Measurements from ENCODE around the gene LTB4R.

Gene LTB4R

GRCh38 chr14:24317141-24317928, 6.0 kb downstream of the LTB4R start:
- no peaks in the 10 kb centered on the region for H3K9me3 ChIP-seq (ENCODE audit: severe bottlenecking)
- TF ChIP-seq CTCF (IDR thresholded peaks at IDR 0.05; ENCODE audit: low read depth, low read length): no peak
- H3K27ac ChIP-seq: no peak overlapping the region
- no peak for DNase-seq
- H3K27me3 ChIP-seq (ENCODE audit: insufficient read depth, low read depth, severe bottlenecking): no peaks in the 10 kb centered on the region
- no peak overlapping the region for H3K4me3 ChIP-seq (ENCODE audit: low read depth, low read length)
- H3K36me3 ChIP-seq: no peaks in the 10 kb centered on the region

DNA sequence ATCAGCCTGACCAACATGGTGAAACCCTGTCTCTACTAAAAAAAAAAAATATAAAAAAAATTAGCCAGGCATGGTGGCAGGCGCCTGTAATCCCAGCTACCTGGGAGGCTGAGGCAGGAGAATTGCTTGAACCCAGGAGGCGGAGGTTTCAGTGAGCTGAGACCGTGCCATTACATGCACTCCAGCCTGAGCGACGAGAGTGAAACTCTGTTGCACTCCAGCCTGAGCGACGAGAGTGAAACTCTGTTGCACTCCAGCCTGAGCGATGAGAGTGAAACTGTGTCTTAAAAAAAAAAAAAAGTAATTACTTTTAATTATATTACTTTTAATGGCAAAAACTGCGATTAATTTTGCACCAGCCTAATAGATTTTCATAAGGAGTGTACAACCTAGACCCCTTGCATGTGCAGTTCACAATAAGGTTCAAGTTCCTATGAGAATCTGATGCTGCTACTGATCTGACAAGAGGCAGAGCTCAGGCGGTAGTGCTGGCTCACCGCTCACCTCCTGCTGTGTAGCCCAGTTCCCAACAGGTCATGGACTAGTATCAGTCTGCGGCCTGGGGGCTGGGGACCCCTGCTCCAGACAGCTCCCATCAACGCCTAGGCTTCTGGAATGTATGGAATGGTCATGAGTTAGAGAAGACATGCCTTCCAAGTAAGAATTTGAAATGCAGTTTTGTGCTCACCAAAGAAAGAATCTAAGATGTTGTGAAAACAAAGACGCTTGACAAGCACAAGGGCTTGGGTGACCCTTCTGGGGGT, 10.1 kb downstream of the LTB4R start:
- no peaks in the 10 kb centered on the region for H3K9me3 ChIP-seq (ENCODE audit: severe bottlenecking)
- no peaks in the 10 kb centered on the region for H3K27me3 ChIP-seq (ENCODE audit: insufficient read depth, low read depth, severe bottlenecking)
- no peaks in the 10 kb centered on the region for H3K36me3 ChIP-seq
- H3K4me3 ChIP-seq (ENCODE audit: low read depth, low read length): no peak overlapping the region
- H3K27ac ChIP-seq: no peak overlapping the region
- no peak for TF ChIP-seq CTCF (IDR thresholded peaks at IDR 0.05; ENCODE audit: low read depth, low read length)
- no peak for DNase-seq

GRCh38 chr14:24322672-24323071, 11.4 kb downstream of the LTB4R start:
- H3K4me3 ChIP-seq (ENCODE audit: low read depth, low read length): no peak overlapping the region
- H3K36me3 ChIP-seq: no peaks in the 10 kb centered on the region
- H3K27me3 ChIP-seq (ENCODE audit: insufficient read depth, low read depth, severe bottlenecking): no peaks in the 10 kb centered on the region
- TF ChIP-seq CTCF (IDR thresholded peaks at IDR 0.05; ENCODE audit: low read depth, low read length): no peak
- H3K27ac ChIP-seq: no peak overlapping the region
- no peaks in the 10 kb centered on the region for H3K9me3 ChIP-seq (ENCODE audit: severe bottlenecking)
- DNase-seq: no peak

- Histone ChIP-seq H3K36me3 (no peaks in the 10 kb centered on the region), H3K27ac (no peak overlapping the region), H3K9me3 (ENCODE audit: severe bottlenecking) (no peaks in the 10 kb centered on the region), H3K4me3 (ENCODE audit: low read depth, low read length) (no peak overlapping the region), H3K27me3 (ENCODE audit: insufficient read depth, low read depth, severe bottlenecking) (no peaks in the 10 kb centered on the region)
- DNase-seq: no peak
- no peak for TF ChIP-seq CTCF (IDR thresholded peaks at IDR 0.05; ENCODE audit: low read depth, low read length)
Measured at GRCh38 chr14:24323341-24323740, 12.0 kb downstream of the LTB4R start.

DNA sequence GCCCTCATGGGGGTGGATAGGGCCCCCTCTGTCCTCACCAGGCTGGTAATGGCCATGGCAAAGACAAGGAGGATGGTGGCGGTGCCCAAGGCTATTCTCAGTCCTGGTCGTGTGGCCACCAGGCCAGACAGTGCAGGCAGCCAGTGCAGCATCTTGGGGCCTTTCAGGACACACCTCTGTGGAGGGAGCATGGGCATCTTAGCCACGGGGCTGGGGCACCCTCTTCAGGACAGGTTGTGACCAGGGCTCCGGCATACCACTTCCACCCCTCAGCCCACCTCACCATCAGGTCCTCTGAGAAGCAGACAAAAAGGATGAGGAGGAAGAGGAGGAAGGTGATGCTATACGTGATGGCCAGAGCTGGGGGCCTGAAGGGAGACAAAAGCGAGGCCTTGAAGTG, 12.7 kb downstream of the LTB4R start:
- Histone ChIP-seq H3K36me3 (no peaks in the 10 kb centered on the region), H3K27ac (no peak overlapping the region), H3K4me3 (ENCODE audit: low read depth, low read length) (no peak overlapping the region), H3K27me3 (ENCODE audit: insufficient read depth, low read depth, severe bottlenecking) (no peaks in the 10 kb centered on the region), H3K9me3 (ENCODE audit: severe bottlenecking) (no peaks in the 10 kb centered on the region)
- no peak for TF ChIP-seq CTCF (IDR thresholded peaks at IDR 0.05; ENCODE audit: low read depth, low read length)
- no peak for DNase-seq

All from WERI-Rb-1 (cell line).